ENCODE data around the gene MFAP3.

The MFAP3 gene

DNA sequence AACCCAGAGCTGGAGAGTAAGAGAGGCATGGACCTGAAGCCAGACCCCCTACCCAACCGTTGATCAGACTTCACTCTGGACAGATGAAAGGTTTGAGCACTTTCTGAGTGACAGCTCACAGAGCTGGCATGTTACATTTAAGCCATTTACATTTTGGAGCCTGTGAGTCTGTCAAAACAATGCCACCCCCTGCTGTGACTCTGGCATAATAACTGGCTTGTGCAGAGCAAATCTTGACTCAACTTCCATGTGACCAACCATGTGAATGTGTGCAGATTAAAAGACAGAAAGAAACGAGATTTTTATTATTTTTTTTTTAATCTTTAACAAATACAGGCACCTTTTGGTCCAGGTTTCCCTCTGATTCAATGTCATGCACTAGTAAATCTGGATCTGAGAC lies 48.5 kb downstream of the MFAP3 start:
- H3K4me3 ChIP-seq = no peak overlapping the region
- DNase-seq (ENCODE audit: low spot score) = no peak
- no peak overlapping the region for H3K27ac ChIP-seq
- TF ChIP-seq, protein P1, sequence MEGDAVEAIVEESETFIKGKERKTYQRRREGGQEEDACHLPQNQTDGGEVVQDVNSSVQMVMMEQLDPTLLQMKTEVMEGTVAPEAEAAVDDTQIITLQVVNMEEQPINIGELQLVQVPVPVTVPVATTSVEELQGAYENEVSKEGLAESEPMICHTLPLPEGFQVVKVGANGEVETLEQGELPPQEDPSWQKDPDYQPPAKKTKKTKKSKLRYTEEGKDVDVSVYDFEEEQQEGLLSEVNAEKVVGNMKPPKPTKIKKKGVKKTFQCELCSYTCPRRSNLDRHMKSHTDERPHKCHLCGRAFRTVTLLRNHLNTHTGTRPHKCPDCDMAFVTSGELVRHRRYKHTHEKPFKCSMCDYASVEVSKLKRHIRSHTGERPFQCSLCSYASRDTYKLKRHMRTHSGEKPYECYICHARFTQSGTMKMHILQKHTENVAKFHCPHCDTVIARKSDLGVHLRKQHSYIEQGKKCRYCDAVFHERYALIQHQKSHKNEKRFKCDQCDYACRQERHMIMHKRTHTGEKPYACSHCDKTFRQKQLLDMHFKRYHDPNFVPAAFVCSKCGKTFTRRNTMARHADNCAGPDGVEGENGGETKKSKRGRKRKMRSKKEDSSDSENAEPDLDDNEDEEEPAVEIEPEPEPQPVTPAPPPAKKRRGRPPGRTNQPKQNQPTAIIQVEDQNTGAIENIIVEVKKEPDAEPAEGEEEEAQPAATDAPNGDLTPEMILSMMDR (IDR thresholded peaks at IDR 0.05) = no peak

DNA sequence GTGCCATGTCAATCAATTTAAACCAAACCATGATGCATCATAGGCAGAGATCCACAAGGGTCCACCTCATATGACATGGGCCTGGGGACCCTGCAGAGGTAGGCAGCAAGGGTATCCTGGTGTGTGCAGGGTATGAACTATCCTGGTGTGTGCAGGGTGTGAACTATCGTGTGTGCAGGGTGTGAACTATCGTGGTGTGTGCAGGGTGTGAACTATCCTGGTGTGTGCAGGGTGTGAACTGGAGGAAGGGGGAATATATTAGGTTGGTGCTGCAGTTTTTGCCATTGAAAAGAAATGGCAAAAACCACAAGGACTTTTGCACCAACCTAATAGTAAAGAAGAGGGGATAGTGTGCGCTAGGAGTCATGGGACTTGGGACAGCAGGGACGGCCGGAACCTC lies 50.0 kb downstream of the MFAP3 start:
- H3K27ac ChIP-seq = no peak overlapping the region

DNA sequence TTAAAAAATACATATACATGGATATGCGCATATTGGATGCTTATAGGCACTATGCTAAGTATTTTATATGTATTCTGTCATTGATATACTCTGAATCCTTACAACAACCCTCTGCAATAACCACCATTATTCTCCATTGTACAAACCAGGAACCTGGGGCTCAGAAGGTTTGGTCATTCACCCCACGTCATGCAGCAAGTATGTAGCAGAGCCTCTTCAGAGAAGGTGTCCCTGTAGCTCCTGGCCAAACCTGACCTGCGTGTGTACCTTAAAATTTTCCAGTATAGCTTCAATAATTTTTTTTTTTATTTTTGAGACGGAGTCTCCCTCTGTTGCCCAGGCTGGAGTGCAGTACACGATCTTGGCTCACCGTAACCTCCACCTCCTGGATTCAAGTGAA lies 51.9 kb downstream of the MFAP3 start:
- Histone ChIP-seq H3K27ac (no peak overlapping the region), H3K4me3 (no peak overlapping the region)
- no peak for DNase-seq (ENCODE audit: low spot score)
- TF ChIP-seq, protein P1 (IDR thresholded peaks at IDR 0.05) = no peak

More for the DNA sequence above, 50.0 kb downstream of the MFAP3 start:
- no peak for DNase-seq (ENCODE audit: low spot score)
- TF ChIP-seq, protein P1 (IDR thresholded peaks at IDR 0.05) = no peak
- H3K4me3 ChIP-seq = no peak overlapping the region

DNA sequence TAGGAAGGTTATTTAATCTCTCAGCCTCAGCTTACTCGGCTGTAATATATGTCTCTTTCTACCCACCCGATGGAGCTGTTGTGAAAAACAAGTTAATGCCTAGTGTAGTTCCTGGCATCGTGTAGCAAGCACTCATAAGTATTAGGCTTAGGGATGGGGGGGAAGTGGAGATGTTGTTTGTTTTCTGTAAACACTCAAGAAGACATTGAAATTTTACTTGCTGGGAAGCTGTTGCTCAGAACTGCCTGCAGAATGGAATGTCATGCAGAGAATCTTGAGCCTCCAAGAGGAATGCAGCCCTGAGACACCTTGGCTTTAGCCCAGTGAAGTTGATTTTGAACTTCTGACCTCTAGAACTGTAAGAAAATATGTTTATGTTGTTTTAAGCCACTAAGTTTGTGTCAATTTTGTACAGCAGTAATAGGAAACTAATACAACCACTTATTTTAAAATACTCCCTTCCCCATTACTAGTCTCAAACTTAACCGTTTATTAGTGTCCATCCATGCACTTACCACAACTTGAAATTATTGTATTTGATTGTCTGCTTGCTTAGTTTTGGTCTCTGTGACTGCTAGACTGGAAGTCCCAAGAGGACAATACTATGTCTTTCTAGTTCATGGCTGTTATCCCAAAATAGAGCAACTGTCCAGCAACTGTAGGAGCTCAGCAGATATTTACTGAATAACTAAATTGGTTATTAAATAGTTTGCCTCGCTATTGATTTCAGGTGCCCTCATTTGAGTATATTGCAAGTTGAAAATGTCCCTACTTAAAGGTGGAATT lies 53.8 kb downstream of the MFAP3 start:
- Histone ChIP-seq H3K27ac (no peak overlapping the region), H3K4me3 (no peak overlapping the region)
- no peak for DNase-seq (ENCODE audit: low spot score)
- TF ChIP-seq, protein P1 (IDR thresholded peaks at IDR 0.05) = no peak

DNA sequence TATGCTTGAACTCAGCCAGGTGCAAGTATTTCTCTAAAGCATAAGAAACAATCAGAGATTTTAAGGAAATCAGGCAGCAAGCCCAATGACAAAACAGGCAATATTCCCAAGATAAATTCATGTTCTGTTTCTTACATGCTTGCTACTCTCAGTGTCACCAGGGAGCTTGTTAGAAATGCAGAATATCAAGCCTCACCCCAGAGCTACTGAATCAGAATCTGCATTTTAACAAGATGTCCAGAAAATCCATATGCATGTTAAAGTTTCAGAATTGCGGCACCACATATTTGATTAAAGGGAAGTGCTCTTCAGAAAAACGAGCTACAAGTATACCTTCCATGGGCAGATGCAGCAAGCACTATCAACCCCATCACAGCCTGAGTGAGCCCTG lies 54.4 kb downstream of the MFAP3 start:
- Histone ChIP-seq H3K4me3 (no peak overlapping the region), H3K27ac (no peak overlapping the region)
- TF ChIP-seq, protein P1 (IDR thresholded peaks at IDR 0.05) = no peak
- no peak for DNase-seq (ENCODE audit: low spot score)

DNA sequence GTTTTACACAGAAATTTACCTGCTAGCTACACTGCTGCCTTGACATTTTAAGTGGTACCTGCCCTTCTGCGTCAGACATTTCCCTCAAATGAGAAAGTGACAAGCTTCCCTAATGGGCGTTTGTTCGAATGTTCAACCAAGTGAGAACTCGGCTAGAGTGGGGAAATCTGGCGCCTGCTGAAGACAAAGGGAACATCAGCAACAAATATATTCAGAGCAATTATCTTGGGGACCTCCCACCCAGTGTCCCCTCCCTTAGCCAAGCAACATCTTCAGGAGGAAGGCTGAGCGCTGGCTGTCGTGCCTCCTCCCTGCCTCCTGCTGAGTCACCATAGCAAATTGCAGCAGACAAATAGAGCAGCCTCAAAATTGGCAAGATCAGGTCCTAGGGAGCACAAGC lies 57.1 kb downstream of the MFAP3 start:
- H3K4me3 ChIP-seq = no peak overlapping the region
- no peak overlapping the region for H3K27ac ChIP-seq
- DNase-seq (ENCODE audit: low spot score) = no peak
- TF ChIP-seq, protein P1 (IDR thresholded peaks at IDR 0.05) = no peak

DNA sequence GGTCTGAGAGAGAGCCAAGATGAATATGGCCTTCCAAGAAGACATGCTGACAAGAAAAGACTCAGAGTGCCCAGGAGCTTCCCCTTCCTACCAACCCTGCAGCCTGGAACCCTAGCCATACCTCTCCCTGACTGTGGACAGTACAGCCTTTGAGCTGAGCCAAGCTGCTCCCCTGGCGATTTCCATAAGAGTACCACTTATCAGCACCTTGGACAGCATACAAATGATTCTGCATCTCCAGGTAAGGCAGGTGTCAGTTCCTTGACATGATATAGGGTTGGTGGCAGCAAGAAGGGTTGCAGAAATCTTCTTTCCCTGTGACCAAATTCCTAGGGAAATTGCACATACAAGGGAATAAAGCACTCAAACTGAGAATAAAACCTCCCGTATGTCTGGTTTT lies 58.3 kb downstream of the MFAP3 start:
- Histone ChIP-seq H3K4me3 (no peak overlapping the region), H3K27ac (no peak overlapping the region)
- TF ChIP-seq, protein P1 (IDR thresholded peaks at IDR 0.05) = no peak
- DNase-seq (ENCODE audit: low spot score) = no peak
